ENCODE results near the gene SLC6A11. TPM values are rescaled to one million over a fixed set of nuclear protein-coding genes. Genes with fewer than 3 reads are reported as not detected.

SLC6A11 gene
- polyA plus RNA-seq, 1 donor (not counting 4 experiments of a cell fraction or from before 2014, with no cell fraction given) = 9.8 TPM

DNA sequence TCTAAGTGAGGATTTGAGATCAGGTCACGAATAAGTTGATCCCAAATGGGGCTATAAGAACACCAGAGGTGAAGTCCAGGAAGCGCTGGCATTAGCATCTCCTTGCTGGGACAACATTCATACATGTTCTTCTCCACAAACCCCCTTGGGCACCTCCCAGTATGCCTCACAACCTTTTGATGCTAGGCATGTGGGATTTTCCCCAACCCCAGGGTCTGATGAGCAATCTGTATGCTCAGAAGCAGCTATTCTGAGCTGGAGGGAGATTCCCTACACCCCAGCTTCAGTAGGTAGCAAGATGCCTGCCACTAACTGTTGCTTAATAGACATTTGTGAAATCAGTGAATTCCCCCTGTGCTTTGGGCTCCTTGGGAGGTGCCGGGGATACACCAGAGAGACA lies 32.2 kb downstream of the SLC6A11 start:
- FAIRE-seq = no peak
- no peaks in the 10 kb centered on the region for H3K79me2 ChIP-seq (ENCODE audit: control insufficient read depth, insufficient read depth, low read length)
- H3K27me3 ChIP-seq (ENCODE audit: control insufficient read depth, extremely low read depth, insufficient read depth, low read length) = no peaks in the 10 kb centered on the region
- H3K4me3 ChIP-seq (ENCODE audit: control insufficient read depth in 2 of 3, extremely low read depth in 1 of 3, insufficient read depth in 2 of 3, low read depth in 1 of 3, low read length in 3 of 3) = no peak overlapping the region
- dilution Hi-C loops (cut with MboI; ENCODE audit: extremely low pct_ligation_motif_present, low sequenced_read_pairs) = no loop called here
- H3K9ac ChIP-seq (ENCODE audit: control insufficient read depth, extremely low read depth, insufficient read depth, low read length) = peak overlapping the region; percentile 13
- H3K4me2 ChIP-seq (ENCODE audit: control insufficient read depth, extremely low read depth, insufficient read depth, low read depth, low read length) = peak overlapping the region; percentile 34
- no peaks in the 10 kb centered on the region for H3K9me1 ChIP-seq (ENCODE audit: control insufficient read depth, extremely low read depth, insufficient read depth, low read length)
- peaks cover 2% of the 10 kb centered on the region for H4K20me1 ChIP-seq (ENCODE audit: control insufficient read depth, extremely low read depth, insufficient read depth, low read length)
- H3K36me3 ChIP-seq (ENCODE audit: control insufficient read depth in 2 of 2, extremely low read depth in 1 of 2, insufficient read depth in 2 of 2, low read length in 2 of 2) = peaks cover 3 to 6% of the 10 kb centered on the region in 2 experiments
- H2AFZ ChIP-seq (ENCODE audit: control insufficient read depth, low read length) = no peak overlapping the region
- peak; percentile 26 for DNase-seq (ENCODE audit: low read depth, low spot score)
- TF ChIP-seq, protein P1, sequence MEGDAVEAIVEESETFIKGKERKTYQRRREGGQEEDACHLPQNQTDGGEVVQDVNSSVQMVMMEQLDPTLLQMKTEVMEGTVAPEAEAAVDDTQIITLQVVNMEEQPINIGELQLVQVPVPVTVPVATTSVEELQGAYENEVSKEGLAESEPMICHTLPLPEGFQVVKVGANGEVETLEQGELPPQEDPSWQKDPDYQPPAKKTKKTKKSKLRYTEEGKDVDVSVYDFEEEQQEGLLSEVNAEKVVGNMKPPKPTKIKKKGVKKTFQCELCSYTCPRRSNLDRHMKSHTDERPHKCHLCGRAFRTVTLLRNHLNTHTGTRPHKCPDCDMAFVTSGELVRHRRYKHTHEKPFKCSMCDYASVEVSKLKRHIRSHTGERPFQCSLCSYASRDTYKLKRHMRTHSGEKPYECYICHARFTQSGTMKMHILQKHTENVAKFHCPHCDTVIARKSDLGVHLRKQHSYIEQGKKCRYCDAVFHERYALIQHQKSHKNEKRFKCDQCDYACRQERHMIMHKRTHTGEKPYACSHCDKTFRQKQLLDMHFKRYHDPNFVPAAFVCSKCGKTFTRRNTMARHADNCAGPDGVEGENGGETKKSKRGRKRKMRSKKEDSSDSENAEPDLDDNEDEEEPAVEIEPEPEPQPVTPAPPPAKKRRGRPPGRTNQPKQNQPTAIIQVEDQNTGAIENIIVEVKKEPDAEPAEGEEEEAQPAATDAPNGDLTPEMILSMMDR (optimal IDR thresholded peaks at IDR 0.05 in 1 of 3, IDR thresholded peaks at IDR 0.05 in 1 of 3, conservative IDR thresholded peaks at IDR 0.05 in 1 of 3; ENCODE audit: extremely low read depth in 1 of 3, insufficient read depth in 2 of 3, low read length in 3 of 3) = no peak
- TF ChIP-seq EZH2 (IDR thresholded peaks at IDR 0.05; ENCODE audit: low read length) = no peak
- H3K9me3 ChIP-seq (ENCODE audit: control insufficient read depth, low read depth, low read length) = no peaks in the 10 kb centered on the region
- H3K27ac ChIP-seq (ENCODE audit: control insufficient read depth, insufficient read depth, low read length) = no peak overlapping the region
- H3K4me1 ChIP-seq (ENCODE audit: control insufficient read depth, extremely low read depth, insufficient read depth, low read length) = peaks cover 11% of the 10 kb centered on the region

DNA sequence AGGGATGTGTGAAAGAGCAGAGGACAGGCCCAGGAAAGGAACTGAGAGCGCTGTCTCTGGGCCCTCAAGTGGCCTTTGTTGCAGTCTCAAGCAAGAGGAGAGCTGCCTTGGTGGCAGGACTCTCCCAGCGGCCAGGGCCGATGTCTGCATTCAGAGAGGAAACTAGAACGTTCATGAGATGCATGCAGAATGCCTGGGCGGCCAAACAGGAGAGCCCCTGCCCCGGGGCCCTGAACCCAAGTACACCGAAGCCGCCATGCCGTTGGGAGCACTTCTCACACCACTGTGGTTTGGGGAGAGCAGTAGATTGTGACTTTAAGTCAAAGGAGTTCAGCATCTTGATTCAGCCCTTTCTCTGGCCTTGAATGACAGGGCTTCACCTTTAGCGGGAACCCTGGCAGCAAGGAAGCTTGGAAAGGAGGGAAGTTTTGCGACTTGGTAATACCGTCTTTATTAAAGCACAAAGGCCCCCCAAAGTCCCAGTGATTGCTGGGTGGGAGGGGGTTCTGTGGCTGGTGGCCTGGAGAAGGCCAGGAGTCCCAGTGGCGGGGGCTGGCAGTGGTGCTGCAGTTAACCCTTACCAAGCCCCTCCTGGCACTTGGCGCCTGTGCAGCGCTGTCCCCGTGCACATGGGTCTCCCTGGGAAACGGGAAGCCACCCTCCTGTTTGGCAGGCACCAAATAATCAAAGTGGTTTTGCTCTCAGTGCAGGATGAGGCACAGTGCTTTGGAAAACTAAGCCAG lies 36.2 kb downstream of the SLC6A11 start:
- Histone ChIP-seq H3K4me1 (ENCODE audit: control insufficient read depth, extremely low read depth, insufficient read depth, low read length) (peaks cover 11% of the 10 kb centered on the region), H4K20me1 (ENCODE audit: control insufficient read depth, extremely low read depth, insufficient read depth, low read length) (no peaks in the 10 kb centered on the region), H3K27ac (ENCODE audit: control insufficient read depth, insufficient read depth, low read length) (no peak overlapping the region), H3K4me2 (ENCODE audit: control insufficient read depth, extremely low read depth, insufficient read depth, low read depth, low read length) (no peak overlapping the region), H3K9me1 (ENCODE audit: control insufficient read depth, extremely low read depth, insufficient read depth, low read length) (no peaks in the 10 kb centered on the region), H2AFZ (ENCODE audit: control insufficient read depth, low read length) (no peak overlapping the region), H3K36me3 (ENCODE audit: control insufficient read depth in 2 of 2, extremely low read depth in 1 of 2, insufficient read depth in 2 of 2, low read length in 2 of 2) (no peaks in the 10 kb centered on the region), H3K79me2 (ENCODE audit: control insufficient read depth, insufficient read depth, low read length) (no peaks in the 10 kb centered on the region), H3K9me3 (ENCODE audit: control insufficient read depth, low read depth, low read length) (no peaks in the 10 kb centered on the region), H3K4me3 (ENCODE audit: control insufficient read depth in 2 of 3, extremely low read depth in 1 of 3, insufficient read depth in 2 of 3, low read depth in 1 of 3, low read length in 3 of 3) (no peak overlapping the region), H3K9ac (ENCODE audit: control insufficient read depth, extremely low read depth, insufficient read depth, low read length) (no peak overlapping the region), H3K27me3 (ENCODE audit: control insufficient read depth, extremely low read depth, insufficient read depth, low read length) (no peaks in the 10 kb centered on the region)
- dilution Hi-C loops (cut with MboI; ENCODE audit: extremely low pct_ligation_motif_present, low sequenced_read_pairs) = no loop called here
- no peak for FAIRE-seq
- no peak for DNase-seq (ENCODE audit: low read depth, low spot score)
- TF ChIP-seq, protein P1 (optimal IDR thresholded peaks at IDR 0.05 in 1 of 3, IDR thresholded peaks at IDR 0.05 in 1 of 3, conservative IDR thresholded peaks at IDR 0.05 in 1 of 3; ENCODE audit: extremely low read depth in 1 of 3, insufficient read depth in 2 of 3, low read length in 3 of 3) = no peak
- TF ChIP-seq EZH2 (IDR thresholded peaks at IDR 0.05; ENCODE audit: low read length) = no peak
